ENCODE measurements around the gene COLGALT1.

- TF ChIP-seq SUZ12 (IDR thresholded peaks at IDR 0.05; ENCODE audit: extremely low read depth, insufficient read depth, insufficient read length) = no peak
- TF ChIP-seq YY1 (IDR thresholded peaks at IDR 0.05; ENCODE audit: insufficient read depth, insufficient read length) = no peak
- no peak for TF ChIP-seq ZNF274 (IDR thresholded peaks at IDR 0.05; ENCODE audit: low read depth, low read length)
Measured at GRCh38 chr19:17525141-17525540, 30.3 kb upstream of the COLGALT1 start.

All from NT2/D1 (cell line).